HG03442 (cell line): ENCODE measurements around the gene SHISA8.
"Not testable (repeated sequence)": the region's sequence is repeated elsewhere in the genome, so short reads cannot be mapped to it uniquely, and the experiment has no call there.

Experiments
- ATAC-seq: cut with Tn5 transposase; IDR thresholded peaks from one replicate; pipeline ENCODE4 v1.9.1; 2021; ENCODE audit warnings: mild to moderate bottlenecking, moderate library complexity; ENCODE audit not compliant: unreplicated experiment

Gene SHISA8

GRCh38 chr22:41915035-41915785, at the start of gene SHISA8:
TSS of gene SHISA8 (minus strand) at chr22:41915074. CDS start at chr22:41914667, 407 bp downstream.
- no peak for ATAC-seq

GRCh38 chr22:41964112-41964491, 49.2 kb upstream of the SHISA8 start:
- no peak for ATAC-seq

- no peak for ATAC-seq
Observed at GRCh38 chr22:41963453-41964111, 48.7 kb upstream of the SHISA8 start.

GRCh38 chr22:41957941-41958556, 43.2 kb upstream of the SHISA8 start:
- ATAC-seq: no peak

- no peak for ATAC-seq
Observed at GRCh38 chr22:41952713-41953112, 37.8 kb upstream of the SHISA8 start.

- no peak for ATAC-seq
Observed at GRCh38 chr22:41951898-41952474, 37.1 kb upstream of the SHISA8 start, which contains the start of gene SMIM45. TSS of gene SMIM45 (plus strand) at chr22:41952150.

- no peak for ATAC-seq
Observed at GRCh38 chr22:41949297-41949965, 34.6 kb upstream of the SHISA8 start.

GRCh38 chr22:41948928-41949296, 34.0 kb upstream of the SHISA8 start:
- not testable (repeated sequence) for ATAC-seq

GRCh38 chr22:41948142-41948541, 33.3 kb upstream of the SHISA8 start:
- no peak for ATAC-seq

- no peak for ATAC-seq
Observed at GRCh38 chr22:41947424-41948080, 32.7 kb upstream of the SHISA8 start.

- peak; percentile 75 for ATAC-seq
Observed at GRCh38 chr22:41946629-41947423, 32.0 kb upstream of the SHISA8 start, which contains the start of gene CENPM. TSS of gene CENPM (minus strand) at chr22:41947152. CDS start at chr22:41947076, 76 bp downstream.

GRCh38 chr22:41943661-41944209, 28.9 kb upstream of the SHISA8 start:
- no peak for ATAC-seq

GRCh38 chr22:41940832-41941765, 26.2 kb upstream of the SHISA8 start:
- peak; percentile 27 for ATAC-seq

GRCh38 chr22:41939981-41940831, 25.3 kb upstream of the SHISA8 start:
- peak; percentile 48 for ATAC-seq

GRCh38 chr22:41936894-41937169, 22.0 kb upstream of the SHISA8 start:
- no peak for ATAC-seq

- ATAC-seq: no peak
Observed at GRCh38 chr22:41935509-41935908, 20.6 kb upstream of the SHISA8 start.

GRCh38 chr22:41935015-41935351, 20.1 kb upstream of the SHISA8 start:
- ATAC-seq: no peak
